ENCODE results near the gene PLG.
"Not testable (repeated sequence)": the region's sequence is repeated elsewhere in the genome, so short reads cannot be mapped to it uniquely, and the experiment has no call there.

PLG gene

GRCh38 chr6:160799801-160800506 is 97.9 kb downstream of the PLG start:
- no peak for DNase-seq (ENCODE audit: low read depth)

GRCh38 chr6:160801418-160801817 is 99.4 kb downstream of the PLG start:
- DNase-seq (ENCODE audit: low read depth), result no peak
- no peak overlapping the region for H3K4me3 ChIP-seq (ENCODE audit: low read depth, low read length)

More at GRCh38 chr6:160799801-160800506, 97.9 kb downstream of the PLG start:
- no peak overlapping the region for H3K4me3 ChIP-seq (ENCODE audit: low read depth, low read length)

GRCh38 chr6:160802049-160802448 is 100.0 kb downstream of the PLG start:
- not testable (repeated sequence) for DNase-seq (ENCODE audit: low read depth); H3K4me3 ChIP-seq (ENCODE audit: low read depth, low read length)
